Gastroesophageal sphincter (tissue), 4 donors: Measurements from ENCODE around the gene IGFBP7. TPM values are rescaled to one million over a fixed set of nuclear protein-coding genes. Genes with fewer than 3 reads are reported as not detected.

Experiments
- ATAC-seq: fragments of 150-250 bp; one replicate; pipeline ENCODE4 v1.9.1; 2016; ENCODE audit warnings: mild to moderate bottlenecking, moderate library complexity
- H3K27ac ChIP-seq, 4 donors: fragments of 200-600 bp; sonication (generic) in 3 of 4; 1 replicate in 3 of 4; 2 replicates in 1 of 4; pipeline ENCODE4 v1.5.1; 2016 to 2019
- H3K27me3 ChIP-seq: fragments of 200-600 bp; sonication (generic); one replicate; pipeline ENCODE4 v1.5.1; 2019
- H3K36me3 ChIP-seq, 2 donors: fragments of 200-600 bp; sonication (generic); one replicate each; pipeline ENCODE4 v1.5.1; 2019; ENCODE audit warnings: control low read depth in 1 of 2
- H3K4me1 ChIP-seq, 3 donors: fragments of 200-600 bp; sonication (generic); 1 replicate in 2 of 3; 2 replicates in 1 of 3; pipeline ENCODE4 v1.5.1; 2016 to 2019; ENCODE audit warnings: control low read depth in 2 of 3
- H3K4me3 ChIP-seq, 2 donors: fragments of 200-600 bp; sonication (generic); one replicate each; pipeline ENCODE4 v1.5.1; 2019; ENCODE audit warnings: mild to moderate bottlenecking in 1 of 2, moderate library complexity in 1 of 2
- H3K9me3 ChIP-seq, 3 donors: fragments of 200-600 bp; sonication (generic); one replicate each; pipeline ENCODE4 v1.5.1; 2017 to 2019; ENCODE audit warnings: control low read depth in 2 of 3
- EP300 ChIP-seq: sonication (generic); formaldehyde crosslinking; IDR thresholded peaks from one replicate; pipeline ENCODE4 v1.6.1; 2017; ENCODE audit warnings: antibody characterized with exemption, mild to moderate bottlenecking
- POLR2A ChIP-seq, 2 donors: fragments of 450-650 bp; IDR thresholded peaks; one replicate each; pipeline ENCODE4 v1.6.1; 2017; ENCODE audit warnings: antibody characterized with exemption in 2 of 2, mild to moderate bottlenecking in 2 of 2, moderate library complexity in 1 of 2
- POLR2AphosphoS5 ChIP-seq: sonication (generic); formaldehyde crosslinking; IDR thresholded peaks from one replicate; pipeline ENCODE4 v1.6.1; 2017; ENCODE audit warnings: antibody characterized with exemption
- WGBS, 2 donors: methylation state at CpG; one replicate each; pipeline ENCODE4 v1.1.5; 2018; ENCODE audit warnings: low coverage in 1 of 2; 5-methylcytosine and 5-hydroxymethylcytosine counted together
- total RNA-seq, 4 donors: library from RNA; depleted of rRNA; stranded (reverse); fragments of >200 nt; gene quantifications; one replicate each; pipeline ENCODE4 v1.1.0, GENCODE V29; 2016
- TF ChIP-seq, protein P1 (sequence below), 4 experiments: fragments of 200-600 bp in 2 of 4; fragments of 450-650 bp in 2 of 4; sonication (generic) in 1 of 4; IDR thresholded peaks; one replicate each; pipeline ENCODE4 v1.5.1; 2017 to 2019; ENCODE audit warnings: antibody characterized with exemption in 4 of 4, mild to moderate bottlenecking in 2 of 4, moderate library complexity in 2 of 4

IGFBP7 gene, protein sequence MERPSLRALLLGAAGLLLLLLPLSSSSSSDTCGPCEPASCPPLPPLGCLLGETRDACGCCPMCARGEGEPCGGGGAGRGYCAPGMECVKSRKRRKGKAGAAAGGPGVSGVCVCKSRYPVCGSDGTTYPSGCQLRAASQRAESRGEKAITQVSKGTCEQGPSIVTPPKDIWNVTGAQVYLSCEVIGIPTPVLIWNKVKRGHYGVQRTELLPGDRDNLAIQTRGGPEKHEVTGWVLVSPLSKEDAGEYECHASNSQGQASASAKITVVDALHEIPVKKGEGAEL
- total RNA-seq, result 100 to 1,000 TPM; 478 to 876 (median 798) TPM

DNA sequence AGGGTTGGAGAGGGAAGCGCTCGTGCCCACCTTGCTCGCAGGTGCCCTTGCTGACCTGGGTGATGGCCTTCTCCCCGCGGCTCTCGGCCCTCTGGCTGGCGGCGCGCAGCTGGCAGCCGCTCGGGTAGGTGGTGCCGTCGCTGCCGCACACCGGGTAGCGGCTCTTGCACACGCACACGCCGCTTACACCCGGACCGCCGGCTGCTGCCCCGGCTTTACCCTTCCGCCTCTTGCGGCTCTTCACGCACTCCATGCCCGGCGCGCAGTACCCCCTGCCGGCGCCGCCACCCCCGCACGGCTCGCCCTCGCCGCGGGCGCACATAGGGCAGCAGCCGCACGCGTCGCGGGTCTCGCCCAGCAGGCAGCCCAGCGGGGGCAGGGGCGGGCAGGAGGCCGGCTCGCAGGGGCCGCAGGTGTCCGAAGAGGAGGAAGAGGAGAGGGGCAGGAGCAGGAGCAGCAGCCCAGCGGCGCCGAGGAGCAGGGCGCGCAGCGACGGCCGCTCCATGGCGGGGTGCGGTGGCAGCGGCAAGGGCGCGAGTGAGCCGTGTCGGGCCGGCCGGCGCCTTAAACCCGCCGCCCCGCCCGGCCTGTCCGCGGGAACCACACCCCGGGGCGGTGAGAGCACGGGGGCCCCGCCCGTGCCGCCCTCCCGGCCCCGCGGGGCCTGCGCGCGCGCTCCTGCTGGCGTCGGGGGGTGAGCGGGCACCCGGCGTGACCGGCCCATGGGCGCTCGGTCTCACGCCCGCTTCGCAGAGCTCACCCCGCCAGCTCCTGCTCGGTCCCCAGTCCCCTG, at the start of gene IGFBP7:
TSS of gene IGFBP7 (minus strand) at position 539 of the 793 bp plus-strand sequence. CDS start at position 505, 34 bp downstream.
- Histone ChIP-seq H3K36me3 (no peaks in the 10 kb centered on the region), H3K4me1 (peaks cover 0 to 48% (median 0%) of the 10 kb centered on the region in 3 donors), H3K9me3 (no peaks in the 10 kb centered on the region), H3K27ac (peak within 1 kb of the TSS; percentile 93 to 99 (median 98)), H3K4me3 (peak within 1 kb of the TSS; percentile 76 to 96), H3K27me3 (no peaks in the 10 kb centered on the region)
- TF ChIP-seq EP300, result no peak
- peak; percentile 94 to 98 for TF ChIP-seq POLR2A (IDR thresholded peaks at IDR 0.05)
- TF ChIP-seq POLR2AphosphoS5, result peak; percentile 84
- TF ChIP-seq, protein P1, sequence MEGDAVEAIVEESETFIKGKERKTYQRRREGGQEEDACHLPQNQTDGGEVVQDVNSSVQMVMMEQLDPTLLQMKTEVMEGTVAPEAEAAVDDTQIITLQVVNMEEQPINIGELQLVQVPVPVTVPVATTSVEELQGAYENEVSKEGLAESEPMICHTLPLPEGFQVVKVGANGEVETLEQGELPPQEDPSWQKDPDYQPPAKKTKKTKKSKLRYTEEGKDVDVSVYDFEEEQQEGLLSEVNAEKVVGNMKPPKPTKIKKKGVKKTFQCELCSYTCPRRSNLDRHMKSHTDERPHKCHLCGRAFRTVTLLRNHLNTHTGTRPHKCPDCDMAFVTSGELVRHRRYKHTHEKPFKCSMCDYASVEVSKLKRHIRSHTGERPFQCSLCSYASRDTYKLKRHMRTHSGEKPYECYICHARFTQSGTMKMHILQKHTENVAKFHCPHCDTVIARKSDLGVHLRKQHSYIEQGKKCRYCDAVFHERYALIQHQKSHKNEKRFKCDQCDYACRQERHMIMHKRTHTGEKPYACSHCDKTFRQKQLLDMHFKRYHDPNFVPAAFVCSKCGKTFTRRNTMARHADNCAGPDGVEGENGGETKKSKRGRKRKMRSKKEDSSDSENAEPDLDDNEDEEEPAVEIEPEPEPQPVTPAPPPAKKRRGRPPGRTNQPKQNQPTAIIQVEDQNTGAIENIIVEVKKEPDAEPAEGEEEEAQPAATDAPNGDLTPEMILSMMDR (IDR thresholded peaks at IDR 0.05), result peak in 3 of 4 experiments; percentile 29 to 63 (median 30)
- ATAC-seq, result peak; percentile 93
- no CpG with 5 or more reads among the region's 101 CpGs for WGBS, 2 donors

DNA sequence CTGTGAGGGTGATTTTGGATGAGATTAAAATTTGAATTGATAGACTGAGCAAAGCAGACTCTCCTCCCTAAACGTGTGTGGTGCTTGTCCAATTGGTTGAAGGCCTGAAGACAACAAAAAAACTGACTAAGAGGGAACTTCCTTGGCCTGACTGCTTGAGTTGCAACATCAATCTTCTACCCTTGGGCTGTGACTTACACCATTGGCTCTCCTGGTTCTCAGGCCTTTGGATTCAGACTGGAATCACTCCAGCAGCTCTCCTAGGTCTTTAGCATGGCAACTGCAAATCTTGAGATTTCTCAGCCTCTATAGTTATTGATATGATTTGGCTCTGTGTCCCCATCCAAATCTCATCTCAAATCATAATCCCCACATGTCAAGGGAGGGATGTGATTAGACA, 49.7 kb upstream of the IGFBP7 start:
- TF ChIP-seq, protein P1 (IDR thresholded peaks at IDR 0.05), result no peak
- TF ChIP-seq EP300 (no peak), POLR2A (IDR thresholded peaks at IDR 0.05) (no peak), POLR2AphosphoS5 (no peak)
- Histone ChIP-seq H3K27ac (no peak overlapping the region), H3K36me3 (no peaks in the 10 kb centered on the region), H3K4me3 (no peak overlapping the region), H3K9me3 (peaks cover 0 to 5% (median 0%) of the 10 kb centered on the region in 3 donors), H3K27me3 (no peaks in the 10 kb centered on the region), H3K4me1 (peaks cover 0 to 13% (median 0%) of the 10 kb centered on the region in 3 donors)
- 43% methylated on average over 1 of the region's 1 CpG; no CpG with 5 or more reads in 1 of the 2 donors for WGBS, 2 donors
- no peak for ATAC-seq

DNA sequence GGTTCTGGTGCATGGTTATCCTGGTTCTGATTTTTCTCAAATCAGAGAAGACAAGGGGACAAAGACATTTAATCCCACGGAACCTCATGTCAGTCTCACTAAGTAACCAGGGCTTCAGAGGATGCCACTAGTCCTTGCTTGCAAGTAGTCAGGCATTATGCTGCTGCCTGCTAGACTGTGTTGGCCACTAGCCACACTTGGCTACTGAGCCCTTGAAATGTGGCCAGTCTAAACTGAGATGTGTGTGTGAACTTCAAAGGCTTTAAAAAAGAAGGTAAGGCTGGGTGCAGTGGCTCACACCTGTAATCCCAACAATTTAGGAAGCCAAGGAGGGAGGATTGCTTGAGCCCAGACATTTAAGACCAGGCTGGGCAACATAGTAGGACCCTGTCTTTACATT, 48.6 kb upstream of the IGFBP7 start:
- WGBS, 2 donors, result 100% methylated on average over 1 of the region's 1 CpG; no CpG with 5 or more reads in 1 of the 2 donors
- H3K4me3 ChIP-seq, result no peak overlapping the region
- ATAC-seq, result no peak
- H3K27me3 ChIP-seq, result no peaks in the 10 kb centered on the region
- H3K27ac ChIP-seq, result no peak overlapping the region
- TF ChIP-seq EP300 (no peak), POLR2AphosphoS5 (no peak)
- TF ChIP-seq, protein P1 (IDR thresholded peaks at IDR 0.05), result no peak
- no peaks in the 10 kb centered on the region for H3K36me3 ChIP-seq
- peaks cover 0 to 5% (median 0%) of the 10 kb centered on the region in 3 donors for H3K9me3 ChIP-seq
- peaks cover 0 to 7% (median 0%) of the 10 kb centered on the region in 3 donors for H3K4me1 ChIP-seq

- Histone ChIP-seq H3K9me3 (peaks cover 0 to 5% (median 0%) of the 10 kb centered on the region in 3 donors), H3K36me3 (no peaks in the 10 kb centered on the region), H3K4me1 (peaks cover 0 to 1% (median 0%) of the 10 kb centered on the region in 3 donors), H3K27ac (no peak overlapping the region), H3K27me3 (no peaks in the 10 kb centered on the region), H3K4me3 (no peak overlapping the region)
- 40% methylated on average over 1 of the region's 2 CpGs; no CpG with 5 or more reads in 1 of the 2 donors for WGBS, 2 donors
- ATAC-seq, result no peak
- TF ChIP-seq, protein P1 (IDR thresholded peaks at IDR 0.05), result no peak
- no peak for TF ChIP-seq EP300
- TF ChIP-seq POLR2A (IDR thresholded peaks at IDR 0.05), result no peak
- no peak for TF ChIP-seq POLR2AphosphoS5
Observed at GRCh38 chr4:57158221-57158620, 48.0 kb upstream of the IGFBP7 start.
